ENCODE results near the gene OCLN.
"Not testable (repeated sequence)": the region's sequence is repeated elsewhere in the genome, so short reads cannot be mapped to it uniquely, and the experiment has no call there.

OCLN gene

GRCh38 chr5:69454460-69455249 is 37.9 kb upstream of the OCLN start:
- TF ChIP-seq, protein P1, sequence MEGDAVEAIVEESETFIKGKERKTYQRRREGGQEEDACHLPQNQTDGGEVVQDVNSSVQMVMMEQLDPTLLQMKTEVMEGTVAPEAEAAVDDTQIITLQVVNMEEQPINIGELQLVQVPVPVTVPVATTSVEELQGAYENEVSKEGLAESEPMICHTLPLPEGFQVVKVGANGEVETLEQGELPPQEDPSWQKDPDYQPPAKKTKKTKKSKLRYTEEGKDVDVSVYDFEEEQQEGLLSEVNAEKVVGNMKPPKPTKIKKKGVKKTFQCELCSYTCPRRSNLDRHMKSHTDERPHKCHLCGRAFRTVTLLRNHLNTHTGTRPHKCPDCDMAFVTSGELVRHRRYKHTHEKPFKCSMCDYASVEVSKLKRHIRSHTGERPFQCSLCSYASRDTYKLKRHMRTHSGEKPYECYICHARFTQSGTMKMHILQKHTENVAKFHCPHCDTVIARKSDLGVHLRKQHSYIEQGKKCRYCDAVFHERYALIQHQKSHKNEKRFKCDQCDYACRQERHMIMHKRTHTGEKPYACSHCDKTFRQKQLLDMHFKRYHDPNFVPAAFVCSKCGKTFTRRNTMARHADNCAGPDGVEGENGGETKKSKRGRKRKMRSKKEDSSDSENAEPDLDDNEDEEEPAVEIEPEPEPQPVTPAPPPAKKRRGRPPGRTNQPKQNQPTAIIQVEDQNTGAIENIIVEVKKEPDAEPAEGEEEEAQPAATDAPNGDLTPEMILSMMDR (IDR thresholded peaks at IDR 0.05; ENCODE audit: extremely low read depth, insufficient read depth, missing control alignments): no peak
- in situ Hi-C loops (cut with MboI; ENCODE audit: low pct_unique_long_range_greater_than_20kb, low sequenced_read_pairs, unreplicated experiment): no loop called here
- DNase-seq (ENCODE audit: low spot score): no peak

- DNase-seq (ENCODE audit: low spot score); in situ Hi-C loops (cut with MboI; ENCODE audit: low pct_unique_long_range_greater_than_20kb, low sequenced_read_pairs, unreplicated experiment): not testable (repeated sequence)
Measured at GRCh38 chr5:69455428-69455988, 37.1 kb upstream of the OCLN start.

GRCh38 chr5:69462170-69462569 is 30.4 kb upstream of the OCLN start:
- DNase-seq (ENCODE audit: low spot score): no peak
- TF ChIP-seq, protein P1 (IDR thresholded peaks at IDR 0.05; ENCODE audit: extremely low read depth, insufficient read depth, missing control alignments): no peak
- in situ Hi-C loops (cut with MboI; ENCODE audit: low pct_unique_long_range_greater_than_20kb, low sequenced_read_pairs, unreplicated experiment): no loop called here

DNA sequence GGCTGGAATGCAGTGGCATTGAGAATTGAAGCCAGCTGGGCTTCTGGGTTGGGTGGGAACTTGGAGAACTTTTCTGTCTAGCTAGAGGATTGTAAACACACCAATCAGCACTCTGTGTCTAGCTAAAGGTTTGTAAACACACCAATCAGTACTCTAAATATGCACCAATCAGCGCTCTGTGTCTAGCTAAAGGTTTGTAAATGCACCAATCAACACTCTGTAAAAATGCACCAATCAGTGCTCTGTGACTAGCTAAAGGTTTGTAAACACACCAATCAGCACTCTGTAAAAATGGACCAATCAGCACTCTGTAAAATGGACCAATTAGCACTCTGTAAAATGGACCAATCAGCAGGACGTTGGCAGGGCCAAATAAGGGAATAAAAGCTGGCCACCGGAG is 26.2 kb upstream of the OCLN start:
- in situ Hi-C loops (cut with MboI; ENCODE audit: low pct_unique_long_range_greater_than_20kb, low sequenced_read_pairs, unreplicated experiment); DNase-seq (ENCODE audit: low spot score): not testable (repeated sequence)

DNA sequence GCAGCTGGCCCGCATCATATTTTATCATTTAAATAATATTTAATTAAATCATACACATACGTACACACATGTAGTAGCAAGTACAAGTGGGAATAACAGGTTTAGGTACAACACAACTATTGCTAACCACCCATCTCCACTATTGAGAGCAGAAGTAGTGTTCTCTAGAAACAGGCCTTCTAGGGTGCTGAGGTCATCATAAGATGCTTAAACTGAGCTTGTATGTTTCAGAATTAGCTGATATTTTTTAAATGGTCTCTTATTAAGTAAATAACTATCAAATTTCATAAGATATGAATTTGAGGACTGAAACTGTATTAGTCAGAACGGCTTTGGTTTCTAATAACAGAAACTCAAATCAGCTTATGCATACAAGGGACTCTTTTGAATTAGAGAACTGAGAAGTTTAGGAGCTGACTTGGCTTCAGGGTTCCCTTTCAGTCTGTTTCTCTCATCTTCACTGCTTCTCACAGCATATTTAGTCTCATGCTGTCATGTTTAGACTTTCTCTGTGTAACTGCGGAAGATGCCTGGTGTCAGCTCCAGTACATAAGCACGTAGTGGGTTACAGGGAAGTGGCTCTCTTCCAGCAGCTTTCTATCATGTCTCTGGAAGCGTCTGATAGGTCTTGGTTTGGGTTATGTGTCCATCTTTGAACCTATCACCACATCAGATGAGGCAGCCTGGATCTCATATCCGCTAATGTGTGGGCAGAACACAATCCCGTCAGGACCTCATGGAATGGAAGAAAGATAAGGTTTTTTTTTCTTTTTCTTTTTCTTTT is 25.0 kb upstream of the OCLN start:
- in situ Hi-C loops (cut with MboI; ENCODE audit: low pct_unique_long_range_greater_than_20kb, low sequenced_read_pairs, unreplicated experiment): no loop called here
- peak; percentile 78 for DNase-seq (ENCODE audit: low spot score)
- TF ChIP-seq, protein P1 (IDR thresholded peaks at IDR 0.05; ENCODE audit: extremely low read depth, insufficient read depth, missing control alignments): no peak

DNA sequence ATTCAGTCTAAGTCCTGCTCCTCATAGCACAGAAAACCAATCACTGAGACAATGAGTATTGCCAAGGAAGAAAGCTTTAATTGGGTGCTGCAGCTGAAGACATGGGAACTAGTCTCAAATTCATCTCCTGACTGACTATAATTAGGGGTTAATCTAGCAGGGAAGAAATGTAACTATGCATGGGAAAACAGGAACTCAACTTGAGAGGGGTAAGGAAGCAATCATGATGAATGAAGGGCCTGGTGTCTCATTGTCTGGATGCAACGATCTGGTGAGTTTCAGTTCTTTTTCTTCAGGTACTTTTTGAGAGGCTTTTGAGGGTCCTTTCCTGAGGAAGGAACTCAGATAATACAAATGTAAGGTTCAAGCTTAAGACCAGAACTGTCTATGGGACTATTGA is 24.0 kb upstream of the OCLN start:
- in situ Hi-C loops (cut with MboI; ENCODE audit: low pct_unique_long_range_greater_than_20kb, low sequenced_read_pairs, unreplicated experiment): no loop called here
- no peak for DNase-seq (ENCODE audit: low spot score)
- TF ChIP-seq, protein P1 (IDR thresholded peaks at IDR 0.05; ENCODE audit: extremely low read depth, insufficient read depth, missing control alignments): no peak

GRCh38 chr5:69471516-69471915 is 21.1 kb upstream of the OCLN start:
- in situ Hi-C loops (cut with MboI; ENCODE audit: low pct_unique_long_range_greater_than_20kb, low sequenced_read_pairs, unreplicated experiment); DNase-seq (ENCODE audit: low spot score): not testable (repeated sequence)

DNA sequence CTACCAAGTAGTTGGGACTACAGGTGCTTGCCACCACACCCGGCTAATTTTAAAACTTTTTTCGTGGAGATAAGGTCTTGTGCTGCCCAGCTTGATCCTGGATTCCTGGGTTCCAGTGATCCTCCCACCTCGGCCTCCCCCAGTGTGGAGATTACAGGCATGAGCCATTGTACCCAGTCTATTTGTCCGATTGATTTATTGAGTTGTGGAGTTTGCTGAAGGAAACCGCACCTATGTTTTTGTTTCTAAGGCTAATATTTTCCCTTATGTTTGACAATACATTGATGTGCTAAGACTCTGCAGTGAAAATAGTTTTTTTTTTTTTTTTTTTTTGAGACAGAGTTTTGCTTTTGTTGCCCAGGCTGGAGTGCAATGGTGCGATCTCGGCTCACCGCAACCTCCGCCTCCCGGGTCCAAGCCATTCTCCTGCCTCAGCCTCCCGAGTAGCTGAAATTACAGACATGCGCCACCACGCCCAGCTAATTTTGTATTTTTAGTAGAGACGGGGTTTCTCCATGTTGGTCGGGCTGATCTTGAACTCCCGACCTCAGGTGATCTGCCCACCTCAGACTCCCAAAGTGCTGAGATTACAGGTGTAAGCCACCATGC is 20.0 kb upstream of the OCLN start:
- in situ Hi-C loops (cut with MboI; ENCODE audit: low pct_unique_long_range_greater_than_20kb, low sequenced_read_pairs, unreplicated experiment); DNase-seq (ENCODE audit: low spot score): not testable (repeated sequence)

All from GM13977 (cell line).